HepG2 (cell line): ENCODE data around the gene KLHL21. TPM values are rescaled to one million over a fixed set of nuclear protein-coding genes. Genes with fewer than 3 reads are reported as not detected.
A peak's percentile ranks its signal among the peaks of the same experiment; 100 is the strongest.

Experiments
- AGO2 ChIP-seq: fragments of 200-400 bp; formaldehyde crosslinking; optimal IDR thresholded peaks from 2 replicates; pipeline ENCODE3; 2017; ENCODE audit warnings: mild to moderate bottlenecking, low read depth, low read length, moderate library complexity
- AKAP8 ChIP-seq: sonication (generic); formaldehyde crosslinking; IDR thresholded peaks from 2 replicates; pipeline ENCODE4 v1.5.1; 2020; ENCODE audit warnings: mild to moderate bottlenecking, missing genetic modification reagents
- HOXA3 ChIP-seq: sonication (generic); formaldehyde crosslinking; IDR thresholded peaks from 2 replicates; pipeline ENCODE4 v1.5.0; 2020; ENCODE audit warnings: missing genetic modification reagents
- KMT2A ChIP-seq: sonication (generic); formaldehyde crosslinking; IDR thresholded peaks from 2 replicates; pipeline ENCODE4 v1.4.0; 2020; ENCODE audit warnings: missing genetic modification reagents
- MAF1 ChIP-seq: sonication (generic); formaldehyde crosslinking; IDR thresholded peaks from 2 replicates; pipeline ENCODE4 v1.5.0; 2020; ENCODE audit warnings: missing genetic modification reagents, borderline replicate concordance
- MAZ ChIP-seq, 2 experiments: sonication (generic) in 1 of 2; formaldehyde crosslinking in 1 of 2; IDR thresholded peaks; 2 replicates each; pipeline versions ENCODE4 v1.5.0 to v1.6.1; 2012 to 2020; ENCODE audit warnings: low read depth in 2 of 2, mild to moderate bottlenecking in 2 of 2, borderline replicate concordance in 1 of 2, improper control_type of control experiment in 1 of 2, low read length in 1 of 2, missing genetic modification reagents in 1 of 2, moderate library complexity in 1 of 2
- NCOA1 ChIP-seq: sonication (generic); formaldehyde crosslinking; IDR thresholded peaks from 2 replicates; pipeline ENCODE4 v1.9.0; 2021; ENCODE audit warnings: missing genetic modification reagents
- NONO ChIP-seq, 2 experiments: fragments of 450-650 bp in 1 of 2; sonication (generic) in 1 of 2; formaldehyde crosslinking in 1 of 2; IDR thresholded peaks in 1 of 2; conservative IDR thresholded peaks in 1 of 2; 2 replicates each; pipeline versions ENCODE4 v1.6.1 to v1.8.0; 2017 to 2022; ENCODE audit warnings: mild to moderate bottlenecking in 1 of 2, missing genetic modification reagents in 1 of 2, moderate library complexity in 1 of 2
- PAWR ChIP-seq: sonication (generic); formaldehyde crosslinking; IDR thresholded peaks from 2 replicates; pipeline ENCODE4 v1.4.0; 2020; ENCODE audit warnings: missing genetic modification reagents, mild to moderate bottlenecking, borderline replicate concordance
- RCOR2 ChIP-seq: IDR thresholded peaks from 2 replicates; pipeline ENCODE4 v1.6.1; 2016; ENCODE audit warnings: missing biosample characterization, missing genetic modification reagents
- RFXAP ChIP-seq: sonication (generic); formaldehyde crosslinking; IDR thresholded peaks from 2 replicates; pipeline ENCODE4 v1.4.0; 2020; ENCODE audit warnings: missing genetic modification reagents, borderline replicate concordance
- SAP130 ChIP-seq: IDR thresholded peaks from 2 replicates; pipeline ENCODE4 v1.6.1; 2016; ENCODE audit warnings: low read depth
- SSRP1 ChIP-seq: IDR thresholded peaks from 2 replicates; pipeline ENCODE4 v1.6.1; 2016; ENCODE audit warnings: control low read depth
- TEAD3 ChIP-seq: optimal IDR thresholded peaks from 2 replicates; pipeline ENCODE3; 2016; ENCODE audit warnings: borderline replicate concordance
- TMF1 ChIP-seq: sonication (generic); formaldehyde crosslinking; IDR thresholded peaks from 2 replicates; pipeline ENCODE4 v1.8.1; 2022; ENCODE audit warnings: low read depth, missing genetic modification reagents
- ZBTB42 ChIP-seq: sonication (generic); formaldehyde crosslinking; IDR thresholded peaks from 2 replicates; pipeline ENCODE4 v1.5.0; 2020; ENCODE audit warnings: mild to moderate bottlenecking, missing genetic modification reagents
- ZBTB8A ChIP-seq: sonication (generic); formaldehyde crosslinking; IDR thresholded peaks from 2 replicates; pipeline ENCODE4 v1.4.0; 2020; ENCODE audit warnings: mild to moderate bottlenecking, low read depth, missing genetic modification reagents, borderline replicate concordance
- ZFY ChIP-seq: sonication (generic); formaldehyde crosslinking; IDR thresholded peaks from 2 replicates; pipeline ENCODE4 v1.4.0; 2020; ENCODE audit warnings: missing genetic modification reagents
- ZKSCAN1 ChIP-seq: fragments of 150-350 bp; IDR thresholded peaks from 2 replicates; pipeline ENCODE4 v1.6.1; 2014; ENCODE audit warnings: low read length
- ZNF136 ChIP-seq: sonication (generic); formaldehyde crosslinking; IDR thresholded peaks from 2 replicates; pipeline ENCODE4 v1.8.1; 2022; ENCODE audit warnings: low read depth, mild to moderate bottlenecking, moderate library complexity, missing genetic modification reagents
- ZNF205 ChIP-seq: IDR thresholded peaks from 2 replicates; pipeline ENCODE4 v1.6.1; 2018; ENCODE audit warnings: missing biosample characterization, missing genetic modification reagents
- ZNF274 ChIP-seq: sonication (generic); formaldehyde crosslinking; IDR thresholded peaks from 2 replicates; pipeline ENCODE4 v1.5.1; 2020; ENCODE audit warnings: mild to moderate bottlenecking, missing genetic modification reagents
- ZNF558 ChIP-seq: sonication (generic); formaldehyde crosslinking; IDR thresholded peaks from 2 replicates; pipeline ENCODE4 v1.9.0; 2022; ENCODE audit warnings: mild to moderate bottlenecking, missing genetic modification reagents, borderline replicate concordance
- ZNF746 ChIP-seq: sonication (generic); formaldehyde crosslinking; IDR thresholded peaks from 2 replicates; pipeline ENCODE4 v1.8.0; 2022; ENCODE audit warnings: mild to moderate bottlenecking, missing genetic modification reagents
- polyA plus RNA-seq, 8 experiments: library from polyadenylated mRNA; depleted of rRNA in 3 of 8; stranded (reverse) in 7 of 8; unstranded in 1 of 8; fragments of >200 nt; fragmentation: Illumina TruSeq in 4 of 8; extraction: Trizol in 4 of 8; gene quantifications; 2 replicates each; pipeline versions ENCODE4 v1.2.1 to v1.2.3, GENCODE V29; 2011 to 2016; ENCODE audit warnings: low read depth in 4 of 8, missing spikeins in 1 of 8, mixed read lengths in 1 of 8; ENCODE audit not compliant: insufficient read depth in 1 of 8
- total RNA-seq, 5 experiments: library from RNA; depleted of rRNA; stranded (reverse); fragments of >200 nt; fragmentation: Illumina TruSeq; extraction: Trizol; gene quantifications; 2 replicates each; pipeline ENCODE4 v1.2.3, GENCODE V29; 2016; ENCODE audit warnings: low read depth in 1 of 5
- TF ChIP-seq, protein P1 (sequence below): sonication (generic); formaldehyde crosslinking; IDR thresholded peaks from 2 replicates; pipeline ENCODE4 v1.8.0; 2022; ENCODE audit warnings: mild to moderate bottlenecking, missing genetic modification reagents, borderline replicate concordance
- TF ChIP-seq, protein P2 (sequence below): sonication (generic); formaldehyde crosslinking; IDR thresholded peaks from 2 replicates; pipeline ENCODE4 v1.4.0; 2020; ENCODE audit warnings: missing genetic modification reagents
- TF ChIP-seq, protein P3 (sequence below): fragments of 450-650 bp; IDR thresholded peaks from 2 replicates; pipeline ENCODE4 v1.6.1; 2017

Gene KLHL21
- total and polyA plus RNA-seq, 2 of the 13 experiments (the other 11 are each of a cell fraction or from before 2014, with no cell fraction given), result 14.8 to 25.0 TPM

DNA sequence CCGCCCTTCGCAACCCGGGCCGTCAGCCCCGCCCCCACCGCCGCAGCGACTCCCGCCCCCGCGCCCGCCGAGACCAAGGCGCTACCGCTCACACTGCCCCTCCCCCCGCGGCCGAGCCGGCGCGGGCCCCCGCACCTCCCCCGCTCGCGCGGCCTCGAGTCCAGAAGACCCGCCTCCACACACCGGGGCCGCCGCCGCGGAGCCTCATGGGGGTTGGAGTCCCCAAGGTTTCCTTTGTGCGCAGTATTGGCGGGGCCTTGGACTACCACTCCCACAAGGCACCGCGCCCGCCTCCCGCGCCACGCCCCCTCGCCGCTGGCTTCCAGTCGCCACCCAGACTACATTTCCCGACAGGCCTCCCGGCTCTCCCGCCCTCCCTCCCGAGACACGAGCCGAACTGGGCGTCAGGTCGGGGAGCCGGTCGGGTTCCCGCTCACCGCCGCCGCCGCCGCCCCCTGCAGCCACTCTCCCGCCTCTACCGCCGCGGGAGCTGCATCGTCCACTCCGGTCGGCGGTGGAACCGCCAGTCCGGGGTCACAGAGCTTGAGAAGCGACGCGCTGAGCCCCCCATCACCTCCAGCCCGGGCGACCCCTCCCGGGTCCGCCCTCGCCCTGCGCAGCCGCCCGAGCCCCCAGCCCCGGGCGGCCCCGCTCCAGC lies 10.8 kb upstream of the KLHL21 start, which contains the start of gene PHF13 (continued):
- TF ChIP-seq, protein P1, sequence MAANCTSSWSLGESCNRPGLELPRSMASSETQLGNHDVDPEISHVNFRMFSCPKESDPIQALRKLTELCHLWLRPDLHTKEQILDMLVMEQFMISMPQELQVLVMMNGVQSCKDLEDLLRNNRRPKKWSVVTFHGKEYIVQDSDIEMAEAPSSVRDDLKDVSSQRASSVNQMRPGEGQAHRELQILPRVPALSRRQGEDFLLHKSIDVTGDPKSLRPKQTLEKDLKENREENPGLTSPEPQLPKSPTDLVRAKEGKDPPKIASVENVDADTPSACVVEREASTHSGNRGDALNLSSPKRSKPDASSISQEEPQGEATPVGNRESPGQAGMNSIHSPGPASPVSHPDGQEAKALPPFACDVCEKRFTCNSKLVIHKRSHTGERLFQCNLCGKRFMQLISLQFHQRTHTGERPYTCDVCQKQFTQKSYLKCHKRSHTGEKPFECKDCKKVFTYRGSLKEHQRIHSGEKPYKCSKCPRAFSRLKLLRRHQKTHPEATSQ (CRISPR knock-in tag), result no peak
- TF ChIP-seq, protein P2, sequence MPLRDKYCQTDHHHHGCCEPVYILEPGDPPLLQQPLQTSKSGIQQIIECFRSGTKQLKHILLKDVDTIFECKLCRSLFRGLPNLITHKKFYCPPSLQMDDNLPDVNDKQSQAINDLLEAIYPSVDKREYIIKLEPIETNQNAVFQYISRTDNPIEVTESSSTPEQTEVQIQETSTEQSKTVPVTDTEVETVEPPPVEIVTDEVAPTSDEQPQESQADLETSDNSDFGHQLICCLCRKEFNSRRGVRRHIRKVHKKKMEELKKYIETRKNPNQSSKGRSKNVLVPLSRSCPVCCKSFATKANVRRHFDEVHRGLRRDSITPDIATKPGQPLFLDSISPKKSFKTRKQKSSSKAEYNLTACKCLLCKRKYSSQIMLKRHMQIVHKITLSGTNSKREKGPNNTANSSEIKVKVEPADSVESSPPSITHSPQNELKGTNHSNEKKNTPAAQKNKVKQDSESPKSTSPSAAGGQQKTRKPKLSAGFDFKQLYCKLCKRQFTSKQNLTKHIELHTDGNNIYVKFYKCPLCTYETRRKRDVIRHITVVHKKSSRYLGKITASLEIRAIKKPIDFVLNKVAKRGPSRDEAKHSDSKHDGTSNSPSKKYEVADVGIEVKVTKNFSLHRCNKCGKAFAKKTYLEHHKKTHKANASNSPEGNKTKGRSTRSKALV (CRISPR knock-in tag), result no peak
- TF ChIP-seq MAF1 (CRISPR knock-in tag) (no peak; the same call in 1 of the 2 replicates), TMF1 (CRISPR knock-in tag) (no peak), ZBTB42 (CRISPR knock-in tag) (no peak), PAWR (no peak), ZNF205 (CRISPR knock-in tag) (0 out of 2 replicates have a peak, but pooled peaks have one; percentile 22), NCOA1 (CRISPR knock-in tag) (peak; percentile 79; the same call in 1 of the 2 replicates), ZKSCAN1 (no peak), NONO (IDR thresholded peaks at IDR 0.05) (no peak), NONO (CRISPR knock-in tag; conservative IDR thresholded peaks at IDR 0.05) (no peak), ZNF274 (CRISPR knock-in tag) (no peak), SSRP1 (CRISPR knock-in tag) (no peak), KMT2A (CRISPR knock-in tag) (no peak), MAZ (IDR thresholded peaks at IDR 0.05; ENCODE audit: borderline replicate concordance, low read depth, low read length) (0 out of 2 replicates have a peak, but pooled peaks have one; percentile 72), MAZ (CRISPR knock-in tag; IDR thresholded peaks at IDR 0.05; ENCODE audit: low read depth) (peak; percentile 88), RCOR2 (CRISPR knock-in tag) (no peak), SAP130 (CRISPR knock-in tag) (peak; percentile 87), ZBTB8A (no peak), AGO2 (no peak), RFXAP (CRISPR knock-in tag) (0 out of 2 replicates have a peak, but pooled peaks have one; percentile 37), ZFY (CRISPR knock-in tag) (peak; percentile 73), ZNF746 (CRISPR knock-in tag) (peak; percentile 76), ZNF558 (CRISPR knock-in tag) (no peak), AKAP8 (CRISPR knock-in tag) (peak; percentile 97), TEAD3 (CRISPR knock-in tag) (no peak), ZNF136 (no peak), HOXA3 (CRISPR knock-in tag) (peak; percentile 74)
- TF ChIP-seq, protein P3, sequence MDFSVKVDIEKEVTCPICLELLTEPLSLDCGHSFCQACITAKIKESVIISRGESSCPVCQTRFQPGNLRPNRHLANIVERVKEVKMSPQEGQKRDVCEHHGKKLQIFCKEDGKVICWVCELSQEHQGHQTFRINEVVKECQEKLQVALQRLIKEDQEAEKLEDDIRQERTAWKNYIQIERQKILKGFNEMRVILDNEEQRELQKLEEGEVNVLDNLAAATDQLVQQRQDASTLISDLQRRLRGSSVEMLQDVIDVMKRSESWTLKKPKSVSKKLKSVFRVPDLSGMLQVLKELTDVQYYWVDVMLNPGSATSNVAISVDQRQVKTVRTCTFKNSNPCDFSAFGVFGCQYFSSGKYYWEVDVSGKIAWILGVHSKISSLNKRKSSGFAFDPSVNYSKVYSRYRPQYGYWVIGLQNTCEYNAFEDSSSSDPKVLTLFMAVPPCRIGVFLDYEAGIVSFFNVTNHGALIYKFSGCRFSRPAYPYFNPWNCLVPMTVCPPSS, result no peak
